Bronchial epithelial cell (primary cell): Measurements from ENCODE around the gene RPS6KA2. TPM values are rescaled to one million over a fixed set of nuclear protein-coding genes. Genes with fewer than 3 reads are reported as not detected.

Source experiments
- DNase-seq: peaks from one replicate; pipeline ENCODE4 v3.0.0-alpha.2; 2010; ENCODE audit warnings: low read depth
- FAIRE-seq: peaks from 2 replicates; lab custom pipeline; 2011; peaks lifted over from hg19 to GRCh38; lab: Jason Lieb, UNC
- H3K27me3 ChIP-seq: 2 replicates; pipeline ENCODE4 v1.5.1; 2011; ENCODE audit warnings: low read length; ENCODE audit not compliant: control insufficient read depth, insufficient read depth
- H3K36me3 ChIP-seq: 2 replicates; pipeline ENCODE4 v1.5.1; 2011; ENCODE audit warnings: low read length; ENCODE audit not compliant: control insufficient read depth, insufficient read depth
- H3K4me3 ChIP-seq: 2 replicates; pipeline ENCODE4 v1.5.1; 2011; ENCODE audit warnings: mild to moderate bottlenecking, low read depth, low read length, control low read depth
- total RNA-seq: library from RNA; depleted of rRNA; stranded (reverse); fragments of >200 nt; gene quantifications from 2 replicates; pipeline ENCODE4 v1.2.1, GENCODE V29; 2014
- TF ChIP-seq, protein P1 (sequence below): IDR thresholded peaks from 2 replicates; pipeline ENCODE4 v1.5.1; 2011; ENCODE audit warnings: mild to moderate bottlenecking, moderate library complexity, low read length, control low read depth, inconsistent platforms; ENCODE audit not compliant: insufficient read depth, severe bottlenecking

Gene RPS6KA2
- total RNA-seq, 1 donor from 2014 or later = 42.6 TPM

DNA sequence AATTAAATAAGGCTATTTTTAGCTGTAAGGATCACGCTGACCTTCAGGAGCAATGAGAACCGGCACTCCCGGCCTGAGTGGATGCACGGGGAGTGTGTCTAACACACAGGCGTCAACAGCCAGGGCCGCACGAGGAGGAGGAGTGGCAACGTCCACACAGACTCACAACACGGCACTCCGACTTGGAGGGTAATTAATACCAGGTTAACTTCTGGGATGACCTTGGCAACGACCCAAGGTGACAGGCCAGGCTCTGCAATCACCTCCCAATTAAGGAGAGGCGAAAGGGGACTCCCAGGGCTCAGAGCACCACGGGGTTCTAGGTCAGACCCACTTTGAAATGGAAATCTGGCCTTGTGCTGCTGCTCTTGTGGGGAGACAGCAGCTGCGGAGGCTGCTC is 124.6 kb downstream of the RPS6KA2 start:
- Histone ChIP-seq H3K27me3 (no peaks in the 10 kb centered on the region), H3K36me3 (peaks cover 6% of the 10 kb centered on the region), H3K4me3 (no peak overlapping the region)
- TF ChIP-seq, protein P1, sequence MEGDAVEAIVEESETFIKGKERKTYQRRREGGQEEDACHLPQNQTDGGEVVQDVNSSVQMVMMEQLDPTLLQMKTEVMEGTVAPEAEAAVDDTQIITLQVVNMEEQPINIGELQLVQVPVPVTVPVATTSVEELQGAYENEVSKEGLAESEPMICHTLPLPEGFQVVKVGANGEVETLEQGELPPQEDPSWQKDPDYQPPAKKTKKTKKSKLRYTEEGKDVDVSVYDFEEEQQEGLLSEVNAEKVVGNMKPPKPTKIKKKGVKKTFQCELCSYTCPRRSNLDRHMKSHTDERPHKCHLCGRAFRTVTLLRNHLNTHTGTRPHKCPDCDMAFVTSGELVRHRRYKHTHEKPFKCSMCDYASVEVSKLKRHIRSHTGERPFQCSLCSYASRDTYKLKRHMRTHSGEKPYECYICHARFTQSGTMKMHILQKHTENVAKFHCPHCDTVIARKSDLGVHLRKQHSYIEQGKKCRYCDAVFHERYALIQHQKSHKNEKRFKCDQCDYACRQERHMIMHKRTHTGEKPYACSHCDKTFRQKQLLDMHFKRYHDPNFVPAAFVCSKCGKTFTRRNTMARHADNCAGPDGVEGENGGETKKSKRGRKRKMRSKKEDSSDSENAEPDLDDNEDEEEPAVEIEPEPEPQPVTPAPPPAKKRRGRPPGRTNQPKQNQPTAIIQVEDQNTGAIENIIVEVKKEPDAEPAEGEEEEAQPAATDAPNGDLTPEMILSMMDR = no peak
- DNase-seq = no peak
- FAIRE-seq = no peak

DNA sequence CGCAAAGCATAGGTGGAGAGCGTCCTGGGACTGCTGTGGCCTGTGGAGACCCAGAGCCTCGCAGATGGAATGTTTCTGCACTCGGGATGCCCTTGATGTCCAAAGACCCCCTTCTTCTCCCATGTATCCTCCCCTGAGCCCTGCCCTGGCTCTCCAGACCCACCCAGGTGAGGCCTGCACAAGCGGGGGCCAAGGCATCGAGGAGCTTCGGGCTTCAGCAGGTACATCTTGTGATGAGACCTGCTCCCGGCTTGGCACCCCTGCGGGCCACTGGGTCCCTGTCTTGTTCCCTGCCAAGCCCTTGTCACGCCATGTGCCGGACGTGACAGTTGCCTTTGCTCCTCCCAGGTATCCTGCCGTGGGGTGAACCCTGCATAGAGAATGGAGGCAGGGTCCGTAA is 125.8 kb downstream of the RPS6KA2 start:
- DNase-seq (no peak), FAIRE-seq (no peak)
- Histone ChIP-seq H3K36me3 (peaks cover 6% of the 10 kb centered on the region), H3K27me3 (no peaks in the 10 kb centered on the region), H3K4me3 (no peak overlapping the region)
- TF ChIP-seq, protein P1 = no peak

GRCh38 chr6:166500246-166500645 is 126.8 kb downstream of the RPS6KA2 start:
- Histone ChIP-seq H3K36me3 (peaks cover 7% of the 10 kb centered on the region), H3K27me3 (no peaks in the 10 kb centered on the region), H3K4me3 (no peak overlapping the region)
- TF ChIP-seq, protein P1 = no peak
- DNase-seq (no peak), FAIRE-seq (no peak)

DNA sequence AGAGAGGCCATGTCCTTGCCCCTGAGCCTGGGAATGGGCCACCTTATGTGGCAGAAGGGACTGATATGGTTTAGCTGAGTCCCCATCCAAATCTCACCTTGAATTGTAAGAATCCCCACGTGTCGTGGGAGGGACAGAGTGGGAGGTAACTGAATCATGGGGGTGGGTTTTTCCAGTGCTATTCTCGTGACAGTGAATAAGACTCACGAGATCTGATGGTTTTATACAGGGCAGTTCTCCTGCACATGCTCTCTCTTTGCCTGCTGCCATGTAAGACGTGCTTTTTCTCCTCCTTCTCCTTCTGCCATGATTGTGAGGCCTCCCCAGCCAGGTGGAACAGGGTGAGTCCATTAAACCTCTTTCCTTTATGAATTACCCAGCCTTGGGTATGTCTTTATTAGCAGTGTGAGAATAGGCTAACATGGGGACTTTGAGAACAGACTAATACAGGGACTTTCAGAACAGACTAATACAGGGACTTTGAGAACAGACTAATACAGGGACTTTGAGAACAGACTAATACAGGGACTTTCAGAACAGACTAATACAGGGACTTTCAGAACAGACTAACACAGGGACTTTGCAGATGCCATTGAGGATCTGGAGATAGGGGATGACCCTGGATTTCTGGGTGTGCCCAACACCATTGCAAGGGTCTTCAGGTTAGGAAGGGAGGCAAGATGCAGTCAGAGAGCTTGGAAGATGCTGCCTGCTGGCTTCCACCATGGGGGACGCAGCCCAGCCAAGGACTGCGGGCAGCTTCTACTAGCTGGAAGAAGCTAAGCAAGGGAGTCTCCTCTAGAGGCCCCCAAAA is 127.5 kb downstream of the RPS6KA2 start:
- TF ChIP-seq, protein P1 = no peak
- DNase-seq (no peak), FAIRE-seq (peak; percentile 82)
- H3K4me3 ChIP-seq = no peak overlapping the region
- H3K36me3 ChIP-seq = peaks cover 7% of the 10 kb centered on the region
- H3K27me3 ChIP-seq = no peaks in the 10 kb centered on the region

- Histone ChIP-seq H3K27me3 (no peaks in the 10 kb centered on the region), H3K4me3 (no peak overlapping the region), H3K36me3 (peaks cover 4% of the 10 kb centered on the region)
- FAIRE-seq (no peak), DNase-seq (no peak)
- TF ChIP-seq, protein P1 = no peak
These were observed 128.2 kb downstream of the RPS6KA2 start for GRCh38 chr6:166498661-166499349.
